Duodenal mucosa (tissue), 2 donors: ENCODE data around the gene NIPSNAP2.
"Not testable (repeated sequence)": the region's sequence is repeated elsewhere in the genome, so short reads cannot be mapped to it uniquely, and the experiment has no call there.

Experiments used
- H3K27ac ChIP-seq: one replicate; pipeline ENCODE4 v1.7.0; 2013; ENCODE audit warnings: low read depth, low read length
- H3K27me3 ChIP-seq, 2 donors: one replicate each; pipeline ENCODE4 v1.7.0; 2013; ENCODE audit warnings: low read length in 2 of 2, control low read depth in 1 of 2; ENCODE audit not compliant: insufficient read depth in 2 of 2, control insufficient read depth in 1 of 2
- H3K36me3 ChIP-seq, 2 donors: one replicate each; pipeline ENCODE4 v1.7.0; 2013; ENCODE audit warnings: low read length in 2 of 2, control low read depth in 1 of 2; ENCODE audit not compliant: insufficient read depth in 2 of 2, control insufficient read depth in 1 of 2
- H3K4me1 ChIP-seq, 2 donors: one replicate each; pipeline ENCODE4 v1.7.0; 2013; ENCODE audit warnings: low read length in 2 of 2, control low read depth in 1 of 2; ENCODE audit not compliant: insufficient read depth in 2 of 2, control insufficient read depth in 1 of 2
- H3K4me3 ChIP-seq, 2 donors: one replicate each; pipeline ENCODE4 v1.7.0; 2013; ENCODE audit warnings: low read length in 2 of 2, low read depth in 1 of 2
- H3K9ac ChIP-seq, 2 donors: one replicate each; pipeline ENCODE4 v1.7.0; 2013; ENCODE audit warnings: low read length in 2 of 2, low read depth in 1 of 2
- H3K9me3 ChIP-seq, 2 donors: one replicate each; pipeline ENCODE4 v1.7.0; 2013; ENCODE audit warnings: low read length in 2 of 2, control low read depth in 1 of 2; ENCODE audit not compliant: control insufficient read depth in 1 of 2

Gene NIPSNAP2

DNA sequence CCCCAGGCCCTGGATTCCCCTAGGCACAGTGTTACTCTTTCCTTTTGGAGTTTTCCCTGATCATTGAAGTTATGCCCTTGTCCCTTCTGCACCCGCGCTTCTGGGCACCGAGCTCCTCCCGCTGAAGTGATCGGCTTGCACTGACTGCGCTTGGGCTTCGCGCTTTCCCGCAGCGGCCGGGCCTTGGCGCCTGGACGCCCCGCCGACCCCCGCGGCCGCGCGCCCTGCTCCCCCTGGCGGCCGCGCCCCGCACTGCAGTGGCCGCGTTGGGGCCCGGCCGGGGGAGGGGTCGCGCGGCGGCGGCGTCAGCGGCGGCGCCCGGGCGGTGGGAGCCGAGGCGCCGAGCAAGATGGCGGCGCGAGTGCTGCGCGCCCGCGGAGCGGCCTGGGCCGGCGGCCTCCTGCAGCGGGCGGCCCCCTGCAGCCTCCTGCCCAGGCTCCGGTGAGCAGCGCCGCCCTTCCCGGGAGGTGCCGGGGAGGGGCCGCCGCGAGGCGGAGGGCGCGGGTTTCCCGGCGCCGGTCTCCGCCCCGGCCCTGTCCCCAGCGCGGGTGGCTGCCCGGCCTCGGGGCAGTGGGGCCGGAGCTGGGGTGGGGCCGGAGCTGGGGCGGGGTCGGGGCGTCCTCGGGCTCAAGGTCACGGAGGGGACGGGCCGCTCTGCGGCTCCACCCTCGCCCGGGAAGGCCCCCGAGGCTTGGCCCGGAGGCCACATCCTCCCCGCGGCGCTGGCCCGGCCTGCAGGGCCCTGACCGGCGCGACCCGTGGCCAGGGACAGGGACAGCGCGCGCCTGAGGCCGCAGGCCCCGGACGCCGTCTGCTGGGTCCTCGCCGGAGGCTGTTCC, at the start of gene NIPSNAP2:
TSS of gene NIPSNAP2 (plus strand) at position 325 of the 839 bp plus-strand sequence. CDS start at position 350, 25 bp downstream.
- Histone ChIP-seq H3K27me3 (no peaks in the 10 kb centered on the region), H3K4me1 (peaks cover 0 to 14% of the 10 kb centered on the region in 2 donors)

DNA sequence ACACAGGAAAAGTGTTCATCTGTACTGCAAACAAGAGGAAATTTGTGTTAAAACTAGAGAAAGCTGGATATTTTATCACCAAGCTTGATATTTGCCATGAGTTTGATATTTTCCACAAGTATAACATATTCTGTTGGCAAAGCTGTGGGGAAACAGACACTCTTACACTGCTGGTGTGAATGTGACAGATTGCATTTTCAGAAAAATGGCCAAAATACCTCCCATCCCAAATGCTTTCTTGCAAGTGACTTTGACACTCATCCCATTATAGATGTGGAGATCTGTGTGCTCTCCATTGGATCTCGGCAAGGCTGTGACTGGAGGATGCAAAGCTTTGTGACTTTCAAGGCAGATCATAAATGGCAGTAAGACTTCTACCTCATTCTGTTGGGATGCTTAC, 46.6 kb upstream of the NIPSNAP2 start:
- Histone ChIP-seq H3K9ac (no peak overlapping the region), H3K27ac (no peak overlapping the region), H3K36me3 (peaks cover 0 to 4% of the 10 kb centered on the region in 2 donors), H3K4me3 (no peak overlapping the region), H3K9me3 (no peaks in the 10 kb centered on the region), H3K27me3 (no peaks in the 10 kb centered on the region), H3K4me1 (no peaks in the 10 kb centered on the region)

More for the DNA sequence above, at the start of gene NIPSNAP2:
- peak within 1 kb of the TSS; percentile 70 to 77 for H3K9ac ChIP-seq
- peak within 1 kb of the TSS; percentile 71 to 81 for H3K4me3 ChIP-seq
- H3K27ac ChIP-seq: peak within 1 kb of the TSS; percentile 93
- no peaks in the 10 kb centered on the region for H3K9me3 ChIP-seq
- H3K36me3 ChIP-seq: peaks cover 0 to 6% of the 10 kb centered on the region in 2 donors

DNA sequence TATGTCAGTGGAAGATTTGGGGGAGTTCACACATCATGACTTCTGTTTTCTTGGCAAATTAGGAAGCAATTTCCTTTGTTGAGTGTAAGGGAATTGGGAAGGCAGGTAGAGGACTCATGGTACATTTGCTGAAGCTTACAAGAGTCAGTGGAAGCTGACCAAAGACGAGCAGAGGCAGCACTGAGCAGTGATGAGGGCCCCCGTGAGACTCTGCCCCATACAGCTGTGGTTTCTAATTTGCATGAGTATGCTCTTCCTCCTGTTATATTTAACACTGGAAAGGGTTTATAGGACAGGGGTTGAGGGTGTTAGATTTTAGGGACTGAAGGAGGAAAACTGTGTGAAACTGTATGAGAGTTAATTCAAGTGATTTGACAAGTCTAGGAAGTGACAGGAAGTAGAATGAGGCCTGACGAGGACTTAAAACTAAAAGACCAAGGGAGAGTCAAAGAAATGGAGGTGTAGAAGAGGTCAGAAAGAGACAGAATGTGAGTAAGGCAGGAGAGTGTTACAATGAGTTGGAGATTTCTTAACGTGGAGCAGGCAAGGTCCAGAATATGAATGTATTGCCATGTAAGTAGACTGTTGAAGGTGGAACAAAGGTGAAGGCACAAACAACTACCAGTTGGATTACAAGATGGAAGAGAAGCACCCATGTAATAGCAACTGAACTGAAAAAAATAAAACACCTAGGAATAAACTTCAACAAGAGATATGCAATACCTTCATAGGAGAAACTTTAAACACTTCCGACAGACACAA, 36.2 kb upstream of the NIPSNAP2 start:
- Histone ChIP-seq H3K36me3 (peaks cover 0 to 5% of the 10 kb centered on the region in 2 donors), H3K9ac (no peak overlapping the region), H3K27ac (no peak overlapping the region), H3K4me1 (no peaks in the 10 kb centered on the region), H3K27me3 (no peaks in the 10 kb centered on the region), H3K4me3 (no peak overlapping the region), H3K9me3 (no peaks in the 10 kb centered on the region)

DNA sequence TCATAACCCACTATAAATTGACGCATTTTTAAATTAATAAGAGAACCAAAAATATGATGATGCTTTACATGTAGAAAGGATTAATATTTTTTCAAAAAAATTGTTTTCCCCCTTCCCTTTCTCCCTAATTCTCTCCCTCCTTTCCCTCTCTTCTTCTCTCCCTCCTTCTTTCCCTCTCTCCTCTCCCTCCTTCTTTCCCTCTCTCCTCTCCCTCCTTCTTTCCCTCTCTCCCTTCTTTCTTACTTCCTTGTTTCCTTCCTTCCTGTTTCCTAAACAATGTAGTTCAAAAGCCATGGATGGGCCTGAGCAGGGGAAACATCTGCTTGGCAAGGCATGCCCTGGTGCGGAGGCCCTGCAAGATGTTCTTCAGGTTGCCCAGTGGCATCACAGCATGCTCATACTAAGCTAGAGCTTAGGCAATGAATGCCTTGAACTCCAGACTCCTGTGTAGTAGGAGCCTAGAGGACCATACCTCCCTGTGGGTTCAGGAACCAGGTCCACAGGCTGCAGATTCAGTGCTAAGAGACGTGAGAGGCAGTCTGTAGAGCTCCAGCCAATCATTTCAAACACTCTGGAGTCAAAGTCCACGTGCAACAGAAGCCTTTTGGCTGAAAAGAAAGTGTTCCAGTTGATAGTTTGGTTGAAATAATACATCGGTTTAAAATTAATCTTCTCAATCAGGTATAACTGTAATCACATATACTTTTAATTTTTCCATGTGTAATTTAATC, 32.8 kb upstream of the NIPSNAP2 start:
- Histone ChIP-seq H3K36me3 (no peaks in the 10 kb centered on the region), H3K4me1 (no peaks in the 10 kb centered on the region), H3K27me3 (no peaks in the 10 kb centered on the region), H3K4me3 (no peak overlapping the region), H3K9ac (no peak overlapping the region), H3K27ac (no peak overlapping the region), H3K9me3 (peaks cover 4 to 5% of the 10 kb centered on the region in 2 donors)

DNA sequence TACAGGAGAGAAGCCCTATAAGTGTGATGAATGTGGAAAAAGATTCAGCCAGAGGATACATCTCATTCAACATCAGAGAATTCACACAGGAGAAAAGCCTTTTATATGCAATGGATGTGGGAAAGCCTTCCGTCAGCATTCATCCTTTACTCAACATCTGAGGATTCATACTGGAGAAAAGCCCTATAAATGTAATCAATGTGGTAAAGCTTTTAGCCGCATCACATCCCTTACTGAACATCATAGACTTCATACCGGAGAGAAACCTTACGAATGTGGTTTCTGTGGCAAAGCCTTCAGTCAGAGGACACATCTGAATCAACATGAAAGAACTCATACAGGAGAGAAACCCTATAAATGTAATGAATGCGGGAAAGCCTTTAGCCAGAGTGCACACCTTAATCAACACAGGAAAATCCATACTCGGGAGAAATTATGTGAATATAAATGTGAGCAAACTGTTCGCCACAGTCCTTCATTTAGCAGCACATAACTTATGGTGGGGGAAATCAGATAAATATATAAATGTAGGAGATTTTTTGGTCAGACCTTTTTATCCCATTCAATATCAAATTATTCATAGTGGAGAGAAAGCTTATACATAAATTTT, 24.8 kb upstream of the NIPSNAP2 start:
- H3K27ac ChIP-seq: no peak overlapping the region
- H3K36me3 ChIP-seq: no peaks in the 10 kb centered on the region
- H3K27me3 ChIP-seq: no peaks in the 10 kb centered on the region
- no peaks in the 10 kb centered on the region for H3K4me1 ChIP-seq
- no peak overlapping the region for H3K9ac ChIP-seq
- H3K4me3 ChIP-seq: no peak overlapping the region
- peaks cover 19 to 33% of the 10 kb centered on the region in 2 donors for H3K9me3 ChIP-seq

DNA sequence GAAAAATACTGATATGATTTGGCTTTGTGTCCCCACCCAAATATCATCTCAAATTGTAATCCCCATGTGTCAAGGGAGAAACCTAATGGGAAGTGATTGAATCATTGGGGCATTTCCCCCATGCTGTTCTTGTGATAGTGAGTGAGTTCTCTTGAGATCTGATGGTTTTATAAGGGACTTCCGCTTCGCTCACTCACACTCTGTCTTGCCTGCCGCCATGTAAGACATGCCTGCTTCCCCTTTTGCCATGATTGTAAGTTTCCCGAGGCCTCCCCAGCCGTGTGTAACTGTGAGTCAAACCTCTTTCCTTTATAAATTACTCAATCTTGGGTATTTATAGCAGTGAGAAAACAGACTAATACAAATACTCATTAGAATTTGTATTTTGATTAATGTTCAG, 17.8 kb upstream of the NIPSNAP2 start:
- Histone ChIP-seq H3K9ac (no peak overlapping the region), H3K27ac (no peak overlapping the region), H3K27me3 (no peaks in the 10 kb centered on the region), H3K4me3 (no peak overlapping the region), H3K9me3 (no peaks in the 10 kb centered on the region), H3K4me1 (no peaks in the 10 kb centered on the region), H3K36me3 (no peaks in the 10 kb centered on the region)

DNA sequence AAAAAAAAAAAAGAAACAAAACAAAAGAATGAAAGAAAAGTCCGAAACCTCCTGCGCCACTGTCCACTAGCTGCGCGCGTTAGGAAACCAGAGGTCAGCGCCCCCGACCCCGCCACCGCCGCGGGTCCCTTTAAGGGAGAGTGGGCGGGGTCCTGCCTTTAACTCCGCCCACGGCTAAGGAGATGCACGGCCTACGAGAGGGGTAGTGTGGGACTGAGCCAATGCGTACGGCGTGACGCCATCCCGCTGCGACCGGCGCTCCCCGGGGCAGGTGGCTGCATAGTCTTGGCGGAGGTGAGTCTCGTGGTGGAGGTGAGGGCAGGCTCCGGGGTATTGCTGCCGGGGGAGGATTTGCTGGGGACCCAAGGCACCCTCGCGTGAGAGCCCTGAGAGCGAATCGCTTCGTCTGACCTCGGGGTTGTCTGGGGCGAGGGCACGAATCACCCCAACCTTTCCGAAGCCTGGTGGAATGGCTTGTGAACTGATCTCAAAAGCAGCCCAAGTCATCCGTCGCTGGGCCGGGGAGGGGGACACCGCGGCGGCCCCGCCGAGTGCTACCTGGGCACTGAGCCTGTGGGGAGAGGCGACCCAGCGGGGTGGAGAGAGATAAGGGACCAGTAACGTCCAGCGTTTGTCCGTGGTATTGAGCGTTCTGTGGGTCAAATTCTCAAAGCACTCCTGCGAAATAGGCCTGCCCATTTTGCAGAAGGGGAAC, 12.6 kb upstream of the NIPSNAP2 start, which contains the start of gene MRPS17:
TSS of gene MRPS17 (plus strand) at position 241 of the 715 bp plus-strand sequence. CDS start 1,319 bp downstream, outside the sequence.
- H3K9me3 ChIP-seq: no peaks in the 10 kb centered on the region

DNA sequence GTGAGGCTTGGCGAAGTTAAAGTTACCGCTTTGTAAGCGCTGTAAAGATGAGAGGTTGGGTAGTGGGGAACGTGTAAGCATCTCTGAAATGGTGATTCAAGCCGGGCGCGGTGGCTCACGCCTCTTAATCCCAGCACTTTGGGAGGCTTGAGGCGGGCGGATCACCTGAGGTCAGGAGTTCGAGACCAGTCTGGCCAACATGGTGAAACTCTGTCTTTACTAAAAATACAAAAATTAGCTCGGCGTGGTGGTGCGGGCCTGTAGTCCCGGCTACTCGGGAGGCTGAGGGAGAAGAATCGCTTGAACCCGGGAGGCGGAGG, 12.1 kb upstream of the NIPSNAP2 start:
- not testable (repeated sequence) for H3K27me3 ChIP-seq, H3K4me1 ChIP-seq, H3K9me3 ChIP-seq
- peak overlapping the region; percentile 70 for H3K27ac ChIP-seq
- peak overlapping the region; percentile 99 to 100 for H3K4me3 ChIP-seq
- H3K36me3 ChIP-seq: peaks cover 0 to 18% of the 10 kb centered on the region in 2 donors
- H3K9ac ChIP-seq: peak overlapping the region; percentile 94

More for the DNA sequence above, 12.6 kb upstream of the NIPSNAP2 start, which contains the start of gene MRPS17:
- Histone ChIP-seq H3K27ac (peak within 1 kb of the TSS; percentile 70), H3K27me3 (no peaks in the 10 kb centered on the region), H3K9ac (peak within 1 kb of the TSS; percentile 94), H3K36me3 (peaks cover 0 to 18% of the 10 kb centered on the region in 2 donors), H3K4me1 (no peaks in the 10 kb centered on the region), H3K4me3 (peak within 1 kb of the TSS; percentile 99 to 100)

DNA sequence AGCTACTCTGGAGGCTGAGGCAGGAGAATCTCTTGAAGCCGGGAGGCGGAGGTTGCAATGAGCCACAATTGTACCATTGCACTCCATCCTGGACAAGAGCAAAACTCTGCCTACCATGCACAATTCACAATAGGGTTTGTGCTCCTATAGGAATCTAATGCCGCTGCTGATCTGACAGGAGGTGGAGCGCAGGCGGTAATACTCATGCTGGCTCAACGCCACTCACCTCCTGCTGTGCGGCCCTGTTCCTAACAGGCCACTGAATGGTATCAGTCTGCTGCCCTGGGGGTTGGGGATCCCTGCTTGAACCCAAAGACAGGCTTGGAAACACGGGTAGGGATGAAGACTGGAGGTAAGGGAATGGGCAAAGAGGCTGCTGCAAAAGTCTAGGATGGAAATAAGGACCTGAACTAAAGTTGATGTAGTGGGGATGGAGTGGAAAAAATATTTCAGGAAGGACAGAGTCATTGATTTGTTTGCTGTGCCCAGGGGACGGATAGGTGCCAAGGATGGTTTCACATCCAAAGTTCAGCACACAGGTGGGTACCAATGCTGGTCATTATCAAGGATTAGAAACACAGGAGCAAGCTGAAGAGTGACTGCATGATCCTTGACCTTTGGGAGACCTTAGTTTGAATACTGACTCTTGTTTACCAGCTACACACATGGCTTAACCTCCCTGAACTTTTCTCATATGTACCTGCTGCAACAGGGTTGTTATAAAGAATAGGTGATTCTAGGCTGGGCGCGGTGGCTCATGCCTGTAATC, 10.5 kb upstream of the NIPSNAP2 start:
- no peak overlapping the region for H3K27ac ChIP-seq
- peaks cover 0 to 18% of the 10 kb centered on the region in 2 donors for H3K36me3 ChIP-seq
- H3K9ac ChIP-seq: no peak overlapping the region
- no peaks in the 10 kb centered on the region for H3K9me3 ChIP-seq
- no peaks in the 10 kb centered on the region for H3K27me3 ChIP-seq
- no peaks in the 10 kb centered on the region for H3K4me1 ChIP-seq
- H3K4me3 ChIP-seq: no peak overlapping the region
